Measurements from ENCODE around the gene PRKCE.

Gene PRKCE

DNA sequence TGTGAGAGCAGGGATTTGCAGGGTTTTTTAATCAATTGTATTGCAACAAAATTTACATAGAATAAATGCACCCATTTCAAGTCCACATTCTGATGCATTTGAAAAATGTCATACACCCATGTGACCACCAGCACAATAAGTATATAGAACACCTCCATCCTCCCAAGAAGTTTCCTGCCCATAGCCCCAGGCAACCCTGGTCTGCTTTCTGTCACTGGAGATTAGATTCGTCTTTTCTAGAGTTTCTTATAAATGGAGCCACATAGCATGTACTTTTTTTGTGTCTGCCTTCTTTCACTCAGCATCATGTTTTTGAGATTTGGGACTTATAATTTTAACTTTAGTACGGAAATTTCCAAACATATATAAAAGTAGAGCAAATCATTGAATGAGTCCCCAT is 518.6 kb downstream of the PRKCE start:
- in situ Hi-C loops (cut with MboI; ENCODE audit: low sequenced_read_pairs) = no loop called here

DNA sequence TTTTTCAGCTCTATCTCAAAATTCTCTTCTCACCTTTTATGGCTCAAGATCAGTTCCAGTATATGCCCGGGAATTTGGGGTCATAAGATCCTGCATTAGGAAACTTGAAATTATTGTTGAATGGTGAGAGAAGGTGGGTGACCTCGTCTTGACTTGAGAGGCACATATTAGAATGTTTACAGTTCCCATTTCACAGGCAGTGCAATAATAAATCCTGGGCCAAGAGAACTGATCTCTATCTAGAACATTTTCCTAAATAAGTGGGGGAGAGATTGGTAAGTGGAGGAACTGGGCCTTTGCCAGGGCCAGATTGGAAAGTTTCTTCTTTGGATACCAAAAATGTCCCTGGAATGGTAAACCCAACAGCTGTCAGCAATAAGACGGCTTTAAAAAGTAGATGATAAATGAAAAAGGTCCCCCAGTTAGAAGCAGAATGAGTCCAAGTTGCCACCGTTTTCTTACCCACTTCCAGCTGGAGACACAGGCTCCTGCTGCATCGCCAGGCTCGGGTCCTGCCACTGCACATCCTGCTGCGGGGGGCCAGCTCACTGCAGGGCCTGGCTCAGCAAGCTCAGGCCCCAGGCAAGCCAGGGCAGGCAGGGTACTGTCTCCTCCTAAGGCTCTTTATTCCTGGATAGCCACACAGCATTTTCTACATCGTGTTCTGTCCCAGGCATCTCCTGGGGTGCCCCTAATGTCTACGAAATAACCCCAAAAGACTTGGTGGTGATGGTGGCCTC is 519.3 kb downstream of the PRKCE start:
- in situ Hi-C loops (cut with MboI; ENCODE audit: low sequenced_read_pairs) = no loop called here

DNA sequence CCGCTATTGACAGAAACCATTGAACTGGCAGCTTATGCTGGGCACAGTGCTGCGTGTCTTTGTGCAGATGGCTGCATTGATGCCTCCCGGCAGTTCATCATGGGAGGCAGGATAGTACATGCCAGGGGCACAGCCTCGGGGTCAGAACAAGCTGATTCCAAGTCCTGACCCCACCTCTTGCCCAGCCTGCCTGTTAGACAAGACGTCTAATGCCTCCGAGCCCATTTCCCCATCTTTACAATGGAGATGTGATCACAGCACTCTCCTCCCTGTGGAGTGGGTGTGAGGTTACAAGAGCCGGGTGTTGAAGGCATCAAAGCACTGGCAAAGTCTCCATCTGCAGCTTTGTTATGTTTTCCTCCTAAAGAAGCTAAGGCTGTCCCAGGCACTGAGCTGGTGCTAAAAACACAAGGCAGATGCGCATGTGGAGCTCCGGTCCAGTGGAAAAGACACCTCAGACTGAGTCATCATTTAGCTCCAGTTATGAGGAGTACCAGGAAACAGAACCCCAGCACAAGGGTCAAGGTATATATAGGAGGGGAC is 520.0 kb downstream of the PRKCE start:
- in situ Hi-C loops (cut with MboI; ENCODE audit: low sequenced_read_pairs) = no loop called here

DNA sequence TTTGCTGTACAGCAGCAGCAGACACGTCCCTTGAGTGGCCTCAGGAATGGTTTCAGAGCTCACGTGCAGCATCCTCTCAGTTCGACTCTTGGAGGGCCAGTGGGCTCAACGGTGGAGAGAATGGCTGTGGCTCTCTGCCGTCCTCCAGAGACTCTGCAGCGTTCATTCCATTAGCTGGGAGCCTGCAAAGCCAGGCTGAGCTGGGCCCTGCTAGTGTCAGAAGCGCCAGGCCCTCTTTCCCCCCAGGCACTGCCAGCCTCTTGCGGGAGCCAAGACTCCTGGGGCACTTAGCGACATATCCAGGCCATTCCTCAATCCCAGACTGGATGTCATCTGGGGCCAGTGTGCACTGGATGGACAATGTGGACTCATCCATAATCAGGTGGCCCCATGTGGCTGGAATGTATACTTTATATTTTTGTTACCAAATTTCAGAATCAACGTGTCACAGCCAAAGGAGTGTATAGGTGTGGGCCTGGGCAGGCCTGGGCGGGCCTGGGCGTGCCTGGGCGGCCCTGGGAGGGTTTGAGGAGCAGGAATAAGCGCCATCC is 520.6 kb downstream of the PRKCE start:
- in situ Hi-C loops (cut with MboI; ENCODE audit: low sequenced_read_pairs) = no loop called here

DNA sequence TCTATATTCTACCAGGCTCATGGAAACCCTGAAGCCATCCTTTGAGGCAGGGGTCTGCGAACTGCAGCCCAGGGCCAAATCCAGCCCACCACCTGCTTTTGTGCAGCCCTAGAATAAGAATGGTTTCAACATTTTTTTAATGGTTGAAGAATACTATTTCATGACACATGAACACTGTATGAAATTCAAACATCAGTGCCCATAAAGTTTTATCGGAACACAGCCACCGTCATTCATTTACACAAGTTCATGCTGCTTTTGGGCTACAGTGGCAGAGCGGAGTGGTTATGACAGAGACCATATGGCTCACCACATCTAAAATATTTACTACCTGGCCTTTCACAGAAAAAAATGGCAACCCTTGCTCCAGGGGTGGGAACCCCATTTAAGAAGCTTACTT is 521.6 kb downstream of the PRKCE start:
- in situ Hi-C loops (cut with MboI; ENCODE audit: low sequenced_read_pairs) = no loop called here

DNA sequence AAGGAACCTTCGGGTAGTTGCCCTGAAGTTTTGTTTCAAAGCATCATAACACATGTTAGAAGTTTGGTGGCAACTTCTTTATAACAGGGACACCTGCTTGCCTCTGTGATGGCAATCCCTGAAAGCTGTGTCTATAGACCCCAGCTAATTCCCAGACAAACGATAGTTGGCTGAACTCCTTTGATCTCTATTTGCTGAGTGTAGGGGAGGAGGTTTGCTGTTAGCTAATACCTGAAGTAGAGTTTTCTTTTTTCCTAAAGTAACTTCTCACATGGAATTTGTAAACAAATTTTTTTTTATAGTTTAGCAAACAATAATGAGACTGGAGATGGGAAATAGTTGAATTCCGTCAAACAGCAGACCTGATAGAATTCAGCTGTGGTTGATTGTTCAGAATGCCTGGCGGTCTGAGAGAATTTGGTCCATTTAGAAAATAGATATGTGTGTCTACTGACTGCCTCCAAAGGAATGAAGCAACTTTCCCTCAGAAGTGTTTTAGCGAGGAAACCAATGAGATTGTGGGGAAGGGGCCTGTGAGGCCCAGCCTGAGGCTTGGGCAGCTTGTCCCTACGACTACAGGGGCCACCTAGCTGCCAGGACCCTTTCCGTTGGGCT is 522.3 kb downstream of the PRKCE start:
- in situ Hi-C loops (cut with MboI; ENCODE audit: low sequenced_read_pairs) = no loop called here

GRCh38 chr2:46174345-46175170 is 523.1 kb downstream of the PRKCE start:
- in situ Hi-C loops (cut with MboI; ENCODE audit: low sequenced_read_pairs) = no loop called here

DNA sequence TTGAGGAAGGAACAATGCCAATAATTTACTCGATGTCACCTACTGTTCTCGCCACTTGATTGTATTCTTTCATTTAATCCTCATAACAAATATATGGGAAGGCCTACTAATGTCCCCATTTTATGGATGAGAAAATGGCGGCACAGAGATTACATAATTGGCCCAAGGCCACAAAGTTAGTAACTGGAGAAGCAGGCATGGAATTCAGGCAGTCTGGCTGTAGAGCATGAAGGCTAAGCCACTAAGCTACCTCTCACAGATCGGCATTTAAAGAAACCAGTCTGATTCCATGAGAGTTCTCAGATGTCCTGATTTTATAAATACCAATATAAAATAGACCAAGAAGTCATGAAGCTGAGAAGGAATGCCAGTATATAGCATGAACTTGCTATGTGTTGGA is 523.9 kb downstream of the PRKCE start:
- in situ Hi-C loops (cut with MboI; ENCODE audit: low sequenced_read_pairs) = no loop called here

DNA sequence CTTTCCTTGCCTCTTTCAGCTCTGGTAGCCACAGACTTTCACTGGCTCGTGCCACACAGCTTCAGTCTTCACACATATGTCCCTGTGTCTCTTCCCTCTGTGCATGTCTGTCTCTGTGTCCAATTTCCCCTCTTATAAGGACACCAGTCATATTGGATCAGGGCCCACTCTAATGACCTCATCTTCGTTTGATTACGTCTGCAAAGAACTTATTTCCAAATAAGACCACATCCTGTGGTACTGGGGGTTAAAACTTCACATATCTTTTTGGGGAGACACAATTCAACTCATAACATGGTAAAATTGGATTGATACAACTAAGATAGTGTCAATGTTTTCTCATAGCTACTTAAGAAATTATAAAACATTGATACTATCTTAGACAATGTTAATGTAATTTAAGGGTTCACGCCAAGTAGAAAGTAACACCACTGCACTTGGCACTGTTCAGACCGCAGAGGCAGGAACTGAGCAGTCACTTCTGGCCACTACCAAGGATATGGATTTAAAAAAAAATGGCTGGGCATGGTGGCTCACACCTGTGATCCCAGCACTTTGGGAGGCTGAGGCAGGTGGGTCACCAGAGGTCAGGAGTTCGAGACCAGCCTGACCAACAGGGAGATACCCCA is 526.1 kb downstream of the PRKCE start:
- in situ Hi-C loops (cut with MboI; ENCODE audit: low sequenced_read_pairs) = no loop called here

- in situ Hi-C loops (cut with MboI; ENCODE audit: low sequenced_read_pairs) = no loop called here
Observed at GRCh38 chr2:46179037-46179621, 527.7 kb downstream of the PRKCE start.

- in situ Hi-C loops (cut with MboI; ENCODE audit: low sequenced_read_pairs) = no loop called here
Observed at GRCh38 chr2:46180189-46180588, 528.7 kb downstream of the PRKCE start.

DNA sequence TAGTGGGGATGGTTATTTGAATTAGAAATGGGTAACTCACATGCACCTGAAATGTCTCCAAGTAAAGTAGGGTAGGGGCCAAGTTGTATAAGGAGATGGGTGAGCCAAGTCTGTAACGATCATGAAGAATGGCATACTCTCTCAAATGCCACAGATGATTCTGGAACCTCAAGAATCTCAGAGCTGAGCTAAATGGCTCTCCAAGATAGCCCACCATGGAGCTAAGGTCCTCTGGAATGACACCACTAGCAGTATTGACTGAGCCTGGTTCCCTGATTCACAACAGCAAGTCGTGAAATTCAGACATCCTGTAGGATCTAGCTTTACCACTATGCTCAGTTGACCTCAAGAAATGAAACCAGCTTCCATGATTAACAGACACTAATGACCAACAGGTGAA is 529.8 kb downstream of the PRKCE start:
- in situ Hi-C loops (cut with MboI; ENCODE audit: low sequenced_read_pairs) = no loop called here

DNA sequence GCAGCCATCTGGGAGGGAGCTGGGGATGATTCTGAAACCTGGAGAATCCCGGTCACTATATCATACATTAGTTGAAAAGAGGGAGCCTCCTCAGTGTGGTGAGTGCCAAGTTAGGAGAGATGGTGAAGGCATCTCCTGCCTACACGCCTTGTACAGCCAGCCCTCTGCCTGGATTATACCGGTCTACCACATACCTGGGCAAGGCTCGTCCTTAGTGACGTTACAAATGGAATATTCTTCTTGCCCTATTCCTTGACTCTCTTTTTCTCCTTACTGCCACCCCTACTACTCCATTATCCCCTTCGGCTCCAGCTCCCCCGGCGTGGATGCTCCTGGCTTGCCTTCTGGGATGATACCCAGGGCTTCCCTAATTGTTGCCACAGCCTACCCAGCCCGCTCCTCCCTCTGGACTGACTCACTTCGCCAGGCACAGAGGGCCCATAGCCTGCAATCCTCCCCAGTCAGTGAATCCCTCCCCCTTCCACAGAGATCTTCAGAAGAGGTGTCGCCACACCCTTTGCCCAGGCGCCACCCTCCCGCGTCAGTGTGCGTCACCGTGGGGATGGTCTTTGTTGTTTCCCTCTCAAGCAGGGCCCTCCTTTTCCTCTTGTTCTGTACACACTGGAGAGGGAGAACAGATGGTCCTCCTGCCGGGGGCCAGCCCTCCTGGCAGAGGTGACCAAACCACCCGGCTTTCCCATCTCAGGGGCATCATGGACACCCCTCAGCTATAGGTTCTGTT is 530.5 kb downstream of the PRKCE start:
- in situ Hi-C loops (cut with MboI; ENCODE audit: low sequenced_read_pairs) = no loop called here

GRCh38 chr2:46183426-46183825 is 532.0 kb downstream of the PRKCE start:
- in situ Hi-C loops (cut with MboI; ENCODE audit: low sequenced_read_pairs) = no loop called here

- in situ Hi-C loops (cut with MboI; ENCODE audit: low sequenced_read_pairs) = no loop called here
Observed at GRCh38 chr2:46184794-46185583, 533.5 kb downstream of the PRKCE start.

GRCh38 chr2:46187112-46187618 is 535.7 kb downstream of the PRKCE start:
- in situ Hi-C loops (cut with MboI; ENCODE audit: low sequenced_read_pairs) = no loop called here

- in situ Hi-C loops (cut with MboI; ENCODE audit: low sequenced_read_pairs) = no loop called here
Observed at GRCh38 chr2:46188041-46188716, 536.7 kb downstream of the PRKCE start.

GRCh38 chr2:46193356-46193755 is 541.9 kb downstream of the PRKCE start:
- in situ Hi-C loops (cut with MboI; ENCODE audit: low sequenced_read_pairs) = no loop called here

All from HL-60/S4 (cell line).